ENCODE data around the gene DPP10.

DNA sequence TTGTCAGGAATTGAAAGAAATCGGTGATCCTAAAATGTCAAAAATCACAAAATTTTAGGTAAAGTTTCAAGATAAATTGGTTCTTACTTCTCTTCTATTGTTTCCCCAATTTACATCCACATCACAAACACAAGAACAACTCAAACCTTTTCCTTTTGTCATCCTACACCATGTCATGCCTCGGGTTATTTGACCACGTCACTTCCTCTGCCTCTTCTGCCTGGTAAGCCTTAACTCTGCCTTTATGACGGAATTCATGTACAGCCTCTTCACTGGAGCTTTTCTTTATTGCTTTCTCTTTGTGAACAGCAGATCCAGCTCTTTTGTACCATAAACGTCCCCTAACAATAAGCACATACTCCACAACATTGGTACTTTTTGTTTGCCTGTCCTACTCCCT lies 258.0 kb downstream of the DPP10 start:
- TF ChIP-seq, protein P1, sequence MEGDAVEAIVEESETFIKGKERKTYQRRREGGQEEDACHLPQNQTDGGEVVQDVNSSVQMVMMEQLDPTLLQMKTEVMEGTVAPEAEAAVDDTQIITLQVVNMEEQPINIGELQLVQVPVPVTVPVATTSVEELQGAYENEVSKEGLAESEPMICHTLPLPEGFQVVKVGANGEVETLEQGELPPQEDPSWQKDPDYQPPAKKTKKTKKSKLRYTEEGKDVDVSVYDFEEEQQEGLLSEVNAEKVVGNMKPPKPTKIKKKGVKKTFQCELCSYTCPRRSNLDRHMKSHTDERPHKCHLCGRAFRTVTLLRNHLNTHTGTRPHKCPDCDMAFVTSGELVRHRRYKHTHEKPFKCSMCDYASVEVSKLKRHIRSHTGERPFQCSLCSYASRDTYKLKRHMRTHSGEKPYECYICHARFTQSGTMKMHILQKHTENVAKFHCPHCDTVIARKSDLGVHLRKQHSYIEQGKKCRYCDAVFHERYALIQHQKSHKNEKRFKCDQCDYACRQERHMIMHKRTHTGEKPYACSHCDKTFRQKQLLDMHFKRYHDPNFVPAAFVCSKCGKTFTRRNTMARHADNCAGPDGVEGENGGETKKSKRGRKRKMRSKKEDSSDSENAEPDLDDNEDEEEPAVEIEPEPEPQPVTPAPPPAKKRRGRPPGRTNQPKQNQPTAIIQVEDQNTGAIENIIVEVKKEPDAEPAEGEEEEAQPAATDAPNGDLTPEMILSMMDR (IDR thresholded peaks at IDR 0.05) = no peak
- TF ChIP-seq POLR2A (IDR thresholded peaks at IDR 0.05) = no peak
